GM21576 (cell line): ENCODE results near the gene ZNF385B.

Source experiments
- ATAC-seq: cut with Tn5 transposase; IDR thresholded peaks from one replicate; pipeline ENCODE4 v1.9.1; 2021; ENCODE audit warnings: mild to moderate bottlenecking, moderate library complexity; ENCODE audit not compliant: unreplicated experiment

The ZNF385B gene

GRCh38 chr2:179594268-179595112 is 266.9 kb downstream of the ZNF385B start:
- ATAC-seq = no peak

GRCh38 chr2:179593323-179593722 is 268.1 kb downstream of the ZNF385B start:
- no peak for ATAC-seq

- no peak for ATAC-seq
Measured at GRCh38 chr2:179592167-179592936, 269.1 kb downstream of the ZNF385B start.

- no peak for ATAC-seq
Measured at GRCh38 chr2:179591690-179592089, 269.7 kb downstream of the ZNF385B start.

- no peak for ATAC-seq
Measured at GRCh38 chr2:179588486-179589145, 272.8 kb downstream of the ZNF385B start.

GRCh38 chr2:179584760-179585159 is 276.7 kb downstream of the ZNF385B start:
- no peak for ATAC-seq

GRCh38 chr2:179581605-179582004 is 279.8 kb downstream of the ZNF385B start:
- ATAC-seq = no peak

- no peak for ATAC-seq
Measured at GRCh38 chr2:179580378-179581146, 280.9 kb downstream of the ZNF385B start.

- ATAC-seq = no peak
Measured at GRCh38 chr2:179579800-179580199, 281.6 kb downstream of the ZNF385B start.

- no peak for ATAC-seq
Measured at GRCh38 chr2:179578171-179578916, 283.1 kb downstream of the ZNF385B start.

GRCh38 chr2:179574061-179574519 is 287.3 kb downstream of the ZNF385B start:
- no peak for ATAC-seq

- ATAC-seq = no peak
Measured at GRCh38 chr2:179572544-179572943, 288.9 kb downstream of the ZNF385B start.

GRCh38 chr2:179571721-179572120 is 289.7 kb downstream of the ZNF385B start:
- no peak for ATAC-seq

GRCh38 chr2:179571252-179571651 is 290.2 kb downstream of the ZNF385B start:
- no peak for ATAC-seq

GRCh38 chr2:179569831-179570233 is 291.6 kb downstream of the ZNF385B start:
- no peak for ATAC-seq

GRCh38 chr2:179565807-179566206 is 295.6 kb downstream of the ZNF385B start:
- no peak for ATAC-seq

GRCh38 chr2:179562330-179562885 is 299.0 kb downstream of the ZNF385B start:
- no peak for ATAC-seq

- no peak for ATAC-seq
Measured at GRCh38 chr2:179561702-179562101, 299.7 kb downstream of the ZNF385B start.

- no peak for ATAC-seq
Measured at GRCh38 chr2:179560257-179560735, 301.1 kb downstream of the ZNF385B start.
